ENCODE data around the gene CXCL16. TPM values are rescaled to one million over a fixed set of nuclear protein-coding genes. Genes with fewer than 3 reads are reported as not detected.
A peak's percentile ranks its signal among the peaks of the same experiment; 100 is the strongest.

Gene CXCL16
- total RNA-seq, 1 donor, result 0.86 TPM

GRCh38 chr17:4785311-4786105 lies 45.8 kb upstream of the CXCL16 start:
- DNase-seq (ENCODE audit: low read depth), result no peak
- H3K4me3 ChIP-seq (ENCODE audit: low read depth, low read length), result peak overlapping the region; percentile 25
- no peak for TF ChIP-seq CTCF (IDR thresholded peaks at IDR 0.05; ENCODE audit: insufficient read depth, low read depth, low read length)

GRCh38 chr17:4782652-4783051 lies 42.9 kb upstream of the CXCL16 start:
- no peak for TF ChIP-seq CTCF (IDR thresholded peaks at IDR 0.05; ENCODE audit: insufficient read depth, low read depth, low read length)
- no peak for DNase-seq (ENCODE audit: low read depth)
- no peak overlapping the region for H3K4me3 ChIP-seq (ENCODE audit: low read depth, low read length)

- no peak for DNase-seq (ENCODE audit: low read depth)
- no peak overlapping the region for H3K4me3 ChIP-seq (ENCODE audit: low read depth, low read length)
- TF ChIP-seq CTCF (IDR thresholded peaks at IDR 0.05; ENCODE audit: insufficient read depth, low read depth, low read length), result no peak
These were observed 40.7 kb upstream of the CXCL16 start for GRCh38 chr17:4780325-4780955.

GRCh38 chr17:4777969-4778760 lies 38.4 kb upstream of the CXCL16 start:
- H3K4me3 ChIP-seq (ENCODE audit: low read depth, low read length), result no peak overlapping the region
- TF ChIP-seq CTCF (IDR thresholded peaks at IDR 0.05; ENCODE audit: insufficient read depth, low read depth, low read length), result no peak

GRCh38 chr17:4772235-4772613 lies 32.5 kb upstream of the CXCL16 start:
- TF ChIP-seq CTCF (IDR thresholded peaks at IDR 0.05; ENCODE audit: insufficient read depth, low read depth, low read length), result no peak
- DNase-seq (ENCODE audit: low read depth), result no peak
- H3K4me3 ChIP-seq (ENCODE audit: low read depth, low read length), result no peak overlapping the region

More at GRCh38 chr17:4777969-4778760, 38.4 kb upstream of the CXCL16 start:
- DNase-seq (ENCODE audit: low read depth), result peak; percentile 54

- TF ChIP-seq CTCF (IDR thresholded peaks at IDR 0.05; ENCODE audit: insufficient read depth, low read depth, low read length), result no peak
- no peak for DNase-seq (ENCODE audit: low read depth)
- H3K4me3 ChIP-seq (ENCODE audit: low read depth, low read length), result no peak within 1 kb of the TSS
These were observed 31.9 kb upstream of the CXCL16 start, which contains the start of gene TM4SF5 for GRCh38 chr17:4771519-4772234. Gene TM4SF5, plus strand, starts transcription at chr17:4771886. Its CDS starts 37 bp downstream, at chr17:4771923.
